GDM1 (cell line): ENCODE results near the gene SLC36A3.
"Not testable (repeated sequence)": the region's sequence is repeated elsewhere in the genome, so short reads cannot be mapped to it uniquely, and the experiment has no call there.

Source experiments
- DNase-seq: peaks from one replicate; lab custom pipeline; 2025; lab: John Stamatoyannopoulos, UW

Gene SLC36A3

DNA sequence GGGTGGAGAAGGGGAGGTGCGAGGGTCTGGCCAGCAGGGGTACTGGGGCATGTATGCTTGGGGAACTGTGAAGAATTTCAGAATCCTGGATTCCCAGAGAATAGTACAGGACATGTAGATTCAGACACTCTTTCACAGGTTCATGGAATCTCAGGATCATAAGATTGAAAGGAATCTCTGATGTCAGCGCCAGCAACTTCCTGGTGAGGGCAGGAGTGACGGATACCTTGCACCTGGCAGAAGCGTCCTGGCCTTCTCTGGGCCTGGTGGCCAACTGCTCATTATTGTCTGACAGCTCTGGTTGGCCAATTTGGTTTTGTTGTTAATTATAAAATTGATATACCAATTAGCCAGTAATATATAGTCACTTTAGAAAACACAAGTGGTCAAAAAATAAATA is 43.6 kb downstream of the SLC36A3 start:
- DNase-seq: no peak

DNA sequence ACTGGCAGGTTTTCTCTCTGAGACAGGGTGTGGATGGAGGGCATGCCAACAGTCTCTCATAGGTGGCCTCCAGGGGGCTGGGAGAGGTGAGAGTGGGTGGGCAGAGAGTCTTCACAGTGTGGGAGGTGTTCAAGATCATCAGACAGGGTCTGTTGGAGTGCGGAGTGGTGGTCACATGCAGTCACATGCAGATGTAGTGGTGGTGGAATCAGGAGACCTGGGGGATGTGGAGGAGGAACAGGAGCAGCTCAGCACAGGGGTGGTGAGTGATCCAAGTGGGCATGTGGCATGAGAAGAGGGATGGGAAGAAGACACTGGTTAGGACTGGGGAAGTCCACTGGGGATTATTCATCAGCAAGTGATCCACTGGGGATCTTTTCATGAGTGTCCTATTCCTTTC is 44.8 kb downstream of the SLC36A3 start:
- DNase-seq: no peak

DNA sequence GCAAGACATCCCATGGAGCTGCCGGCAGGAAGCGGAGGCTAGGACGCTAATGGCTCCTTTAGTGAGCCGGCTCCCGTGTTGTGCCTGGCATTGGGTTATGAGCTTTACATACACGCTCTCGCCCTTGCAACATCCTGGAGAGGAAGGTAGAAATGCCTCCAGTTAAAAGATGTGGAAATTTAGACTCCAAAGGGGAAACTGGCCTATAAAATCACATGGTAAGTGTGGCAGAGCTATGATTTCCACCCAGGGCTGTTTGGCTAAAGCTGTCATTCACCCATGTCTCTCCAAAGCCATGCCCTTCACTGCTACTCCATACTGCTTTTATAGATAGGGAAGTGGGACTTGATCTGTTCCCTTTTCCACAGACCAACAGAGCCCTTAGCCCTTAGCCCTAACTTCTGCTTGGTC is 45.4 kb downstream of the SLC36A3 start:
- DNase-seq: peak; percentile 45

DNA sequence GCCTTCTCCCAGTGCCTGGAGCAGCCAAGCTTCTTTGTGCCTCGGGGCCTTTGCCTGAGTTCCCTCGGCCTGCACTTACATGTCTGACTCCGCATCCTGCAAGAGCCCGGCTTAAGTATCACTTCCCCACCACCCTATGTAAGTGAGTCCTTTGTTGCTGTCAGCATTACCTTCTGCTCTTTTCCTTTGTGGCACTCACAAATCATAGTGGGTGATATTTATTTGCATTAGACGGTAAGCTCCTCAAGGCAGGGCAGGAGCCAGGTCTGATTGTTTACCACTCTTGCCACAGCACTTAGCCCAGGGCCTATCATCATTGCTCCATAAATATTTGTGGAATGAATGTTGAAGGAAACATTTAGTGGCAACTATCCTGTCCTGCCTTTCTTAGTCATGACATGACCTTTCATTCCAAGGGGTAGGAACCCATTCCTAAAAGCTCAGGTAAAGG is 45.8 kb downstream of the SLC36A3 start:
- no peak for DNase-seq

DNA sequence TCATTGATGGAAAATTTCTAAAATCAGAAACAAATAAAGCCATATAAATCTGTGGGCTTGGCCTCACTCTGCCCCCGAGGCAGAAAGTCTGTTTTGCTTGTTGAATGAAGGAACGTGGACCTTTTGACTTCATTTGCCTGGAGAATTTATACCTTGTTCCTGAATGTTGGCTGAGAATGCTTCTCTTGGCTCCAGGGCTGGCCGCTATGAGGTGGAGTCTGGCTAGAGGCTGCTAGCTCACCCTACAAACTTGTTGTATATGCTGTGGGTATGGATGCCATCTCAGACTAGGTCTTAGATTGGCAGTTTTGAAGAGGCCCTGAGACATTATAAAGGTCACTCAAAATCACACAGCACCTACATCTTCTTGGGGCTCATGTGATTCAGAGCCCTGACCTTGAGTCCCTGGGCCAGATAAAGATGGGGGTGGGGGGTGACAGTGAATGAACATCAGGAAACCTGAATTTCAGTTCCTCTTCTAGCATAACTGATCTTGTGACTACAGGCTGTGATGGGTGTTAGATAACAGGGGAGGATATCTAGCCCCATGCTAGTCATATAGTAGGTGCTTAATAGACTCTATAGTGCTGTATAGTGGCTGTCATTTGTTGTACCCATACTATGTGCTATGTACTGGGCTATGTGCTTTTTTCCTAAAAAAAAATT is 47.8 kb downstream of the SLC36A3 start:
- DNase-seq: no peak

DNA sequence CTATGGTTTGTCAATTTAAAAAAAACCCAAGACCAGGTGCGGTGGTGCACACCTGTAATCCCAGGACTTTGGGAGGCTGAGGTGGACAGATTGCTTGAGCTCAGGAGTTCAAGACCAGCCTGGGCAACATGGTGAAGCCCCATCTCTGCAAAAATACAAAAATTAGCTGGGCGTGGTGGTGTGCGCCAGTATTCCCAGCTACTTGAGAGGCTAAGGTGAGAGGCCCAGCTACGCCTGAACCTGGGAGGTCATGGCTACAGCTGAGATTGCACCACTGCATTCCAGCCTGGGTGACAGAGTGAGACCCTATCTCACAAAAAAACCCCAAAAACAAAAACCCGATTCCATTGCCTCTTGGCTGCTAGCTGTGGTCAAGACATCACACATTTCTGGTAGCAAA is 48.6 kb downstream of the SLC36A3 start:
- DNase-seq: not testable (repeated sequence)

DNA sequence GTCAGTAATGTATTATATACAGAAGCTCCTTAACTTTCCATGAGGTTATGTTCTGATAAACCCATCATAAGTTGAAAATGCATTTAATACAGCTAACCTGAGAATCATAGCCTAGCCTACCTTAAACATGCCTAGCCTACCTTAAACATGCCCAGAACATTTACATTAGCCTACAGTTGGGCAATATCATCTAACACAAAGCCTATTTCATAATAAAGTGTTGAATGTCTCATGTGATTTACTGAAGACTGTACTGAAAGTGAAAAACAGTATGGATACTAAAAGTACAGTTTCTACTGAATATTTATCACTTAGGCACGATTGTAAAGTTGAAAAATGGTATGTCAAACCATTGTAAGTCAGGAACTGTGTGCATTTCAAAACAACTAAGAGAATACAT is 49.0 kb downstream of the SLC36A3 start:
- no peak for DNase-seq

DNA sequence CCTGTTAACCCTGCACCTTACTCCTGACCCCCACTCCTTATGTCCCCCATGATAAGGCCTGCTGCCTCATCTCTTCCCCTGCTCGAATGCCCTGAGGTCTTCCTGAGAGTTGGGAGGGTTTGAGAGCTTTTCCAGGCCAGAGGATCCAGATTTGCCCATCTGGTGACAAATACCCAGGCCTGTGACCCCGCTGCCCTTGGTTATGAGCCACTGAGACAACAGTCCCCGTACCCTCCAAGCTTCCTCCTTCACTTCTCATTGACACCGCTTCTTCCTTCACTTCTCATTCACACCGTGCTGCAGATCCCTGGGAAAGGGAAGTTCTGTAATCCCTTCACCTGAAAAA is 50.0 kb downstream of the SLC36A3 start:
- DNase-seq: no peak

DNA sequence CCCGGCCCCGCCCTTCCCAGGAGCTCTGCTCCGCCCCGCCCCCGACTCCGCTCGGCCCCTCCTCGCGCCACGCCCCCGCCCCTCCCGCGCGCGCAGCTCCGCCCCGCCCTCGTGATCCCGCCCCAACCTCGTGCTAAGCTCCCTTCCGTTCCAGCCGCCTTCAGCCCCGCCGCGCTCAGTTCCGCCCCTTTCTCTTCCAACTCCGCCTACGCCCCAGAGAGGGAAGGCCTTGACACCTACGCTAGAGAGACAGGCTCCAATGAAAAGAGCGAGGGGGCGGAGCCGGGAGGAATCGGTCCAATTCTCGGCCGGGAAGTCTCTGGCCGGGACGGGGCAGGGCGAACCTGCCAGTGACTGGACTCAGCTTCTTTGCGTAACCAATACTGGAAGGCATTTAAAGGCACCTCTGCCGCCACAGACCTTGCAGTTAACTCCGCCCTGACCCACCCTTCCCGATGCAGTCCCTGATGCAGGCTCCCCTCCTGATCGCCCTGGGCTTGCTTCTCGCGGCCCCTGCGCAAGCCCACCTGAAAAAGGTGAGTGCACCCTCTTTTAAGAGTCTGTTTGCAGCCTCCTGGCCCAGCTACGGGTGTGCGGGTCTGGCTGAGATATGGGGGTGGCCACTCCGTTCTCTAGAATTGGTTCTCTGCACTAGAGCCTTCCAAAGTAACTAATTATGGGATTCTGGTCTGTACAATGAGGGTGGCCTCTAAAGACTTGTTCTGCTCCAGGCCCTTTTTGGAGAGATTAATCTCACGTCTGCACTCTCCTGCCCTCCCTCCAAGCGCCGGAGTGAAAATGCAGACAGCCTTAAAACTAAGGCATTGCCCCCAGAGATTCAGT is 50.6 kb downstream of the SLC36A3 start, which contains the start of gene GM2A:
TSS of gene GM2A (plus strand) at position 424 of the 843 bp plus-strand sequence. CDS start at position 456, 32 bp downstream.
- DNase-seq: peak; percentile 99

DNA sequence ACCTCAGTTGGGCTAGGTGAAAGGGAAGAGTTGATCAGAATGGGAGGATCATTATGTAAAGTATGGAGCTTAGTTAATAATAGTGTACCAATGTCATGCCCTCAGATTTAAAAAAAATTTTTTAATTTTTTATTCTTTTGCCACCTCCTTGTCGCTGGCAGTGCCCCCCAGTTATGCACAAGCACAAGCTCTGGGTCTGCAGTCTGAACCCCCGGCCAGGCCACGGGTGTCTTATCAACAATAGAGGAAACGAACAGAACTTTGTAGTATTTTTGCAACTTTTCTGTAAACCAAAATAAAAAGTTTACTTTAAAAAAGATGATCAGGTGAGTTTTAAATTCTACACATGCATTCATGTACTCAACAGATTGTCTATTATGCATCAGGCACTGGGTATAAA is 51.9 kb downstream of the SLC36A3 start:
- DNase-seq: no peak

DNA sequence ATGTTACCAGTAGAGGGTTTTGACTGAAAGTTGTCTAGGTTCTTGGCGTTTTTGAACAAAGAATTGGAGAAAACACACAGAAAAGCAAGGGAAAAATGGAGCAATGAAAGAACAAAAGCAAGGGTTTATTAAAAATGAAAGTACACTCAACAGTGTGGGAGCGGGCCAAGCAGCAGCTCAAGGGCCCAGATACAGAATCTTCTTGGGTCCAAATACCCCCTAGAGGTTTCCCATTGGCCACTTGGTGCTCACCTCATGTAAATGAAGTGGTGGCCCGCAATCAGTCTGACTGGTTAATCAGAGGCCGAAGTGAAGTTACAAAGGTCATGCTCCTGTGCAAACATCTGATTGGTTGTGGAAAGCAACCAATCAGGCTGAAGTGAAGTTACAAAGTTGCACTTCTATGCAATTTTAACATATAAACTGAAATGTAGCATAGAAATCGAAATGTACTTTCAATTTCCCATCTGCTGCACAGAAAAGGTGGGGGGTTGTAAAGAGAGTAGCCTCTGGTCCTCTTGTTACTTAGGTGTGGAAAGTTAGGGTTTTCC is 52.5 kb downstream of the SLC36A3 start:
- DNase-seq: no peak

DNA sequence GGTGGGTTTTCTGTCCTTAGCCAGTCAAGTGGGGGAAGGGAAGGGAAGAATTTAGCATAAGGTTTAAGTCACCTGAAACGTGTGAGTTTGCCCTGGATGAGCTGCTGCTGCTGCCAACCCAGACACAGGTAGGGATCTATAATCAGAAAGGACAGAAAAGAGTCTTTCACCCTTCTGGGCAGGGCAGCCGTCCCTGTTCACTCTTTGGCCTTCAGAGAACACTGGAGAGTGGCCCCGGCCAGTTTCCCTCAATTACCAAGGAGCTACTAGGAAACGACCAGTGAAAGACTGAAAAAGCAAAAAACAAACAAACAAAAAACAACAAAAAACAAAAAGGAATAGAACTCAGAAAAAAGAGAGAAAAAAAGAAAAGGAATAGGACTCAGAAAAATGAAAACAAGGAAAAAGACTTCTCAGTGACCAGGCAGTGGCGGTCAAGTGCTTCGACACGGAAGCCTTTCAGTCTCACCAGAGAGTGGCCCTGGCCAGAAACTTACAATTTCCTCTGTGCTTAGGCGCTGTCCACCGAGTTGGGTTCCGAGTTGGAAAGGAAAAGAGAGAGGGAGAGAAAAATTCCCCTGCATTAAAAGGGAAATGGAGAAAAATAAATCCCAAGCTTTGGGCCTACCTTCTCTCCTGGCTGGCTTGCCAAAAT is 53.1 kb downstream of the SLC36A3 start:
- DNase-seq: no peak

DNA sequence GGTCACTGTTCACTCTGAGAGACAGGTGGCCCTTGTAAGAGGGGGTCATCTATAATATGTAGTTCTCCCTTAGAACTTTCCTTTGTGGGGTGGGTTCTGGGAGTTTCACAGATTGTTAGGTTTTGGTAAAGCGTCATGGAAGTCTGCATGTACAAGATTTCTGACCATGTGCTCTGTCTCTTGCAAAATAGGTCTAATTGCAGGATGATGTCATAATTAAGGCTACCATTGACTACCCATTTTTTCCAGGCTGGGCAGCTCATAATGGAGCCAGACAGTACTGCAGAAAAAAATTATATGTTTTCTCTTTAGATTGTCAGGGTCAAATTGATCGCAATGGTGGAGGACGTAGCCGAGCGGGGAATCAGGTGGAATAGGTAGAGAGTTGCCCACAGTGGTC is 54.3 kb downstream of the SLC36A3 start:
- no peak for DNase-seq

DNA sequence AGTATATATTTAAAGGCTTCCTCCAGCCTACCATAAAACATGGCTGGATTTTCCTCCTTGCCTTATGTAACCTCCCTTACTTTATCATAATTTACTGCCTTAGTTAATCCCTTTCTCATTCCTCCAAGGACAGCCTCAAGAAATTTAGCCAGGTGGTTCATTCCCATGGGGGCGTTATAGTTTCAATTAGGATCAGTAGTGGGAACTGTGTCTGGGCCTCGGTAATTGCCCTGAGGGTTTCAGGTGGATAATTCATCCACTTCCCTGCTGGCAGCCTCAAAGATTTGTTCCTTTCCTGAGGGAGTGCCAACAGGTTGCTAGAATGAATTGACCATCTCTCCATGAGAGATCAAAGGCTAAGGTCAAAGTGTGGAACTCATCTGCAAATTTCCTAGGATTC is 54.9 kb downstream of the SLC36A3 start:
- DNase-seq: no peak

DNA sequence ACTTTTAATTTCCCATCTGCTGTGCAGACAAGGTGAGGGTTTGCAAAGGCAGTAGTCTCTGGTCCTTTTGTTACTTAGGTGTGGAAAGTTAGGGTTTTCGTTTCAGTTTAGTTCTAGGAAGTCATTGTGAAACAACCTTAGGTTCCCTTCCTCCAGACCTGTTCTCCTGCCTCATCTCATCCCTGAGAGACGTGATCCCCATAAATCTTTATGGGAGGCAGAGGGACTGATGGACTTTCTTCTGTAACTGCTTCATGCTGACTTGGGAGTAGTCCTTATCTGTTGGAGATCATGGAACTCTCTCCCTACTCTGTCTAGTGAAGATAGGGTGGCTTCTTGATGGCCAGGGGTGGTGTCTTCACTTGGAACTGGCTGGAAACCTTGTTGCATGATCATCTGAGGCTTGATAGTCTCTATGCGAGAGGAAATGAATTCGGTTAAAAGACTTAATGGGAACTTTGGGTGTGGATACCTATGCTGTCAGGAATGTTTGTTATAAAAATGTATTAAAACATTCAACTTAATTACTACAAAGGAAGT is 57.8 kb downstream of the SLC36A3 start:
- no peak for DNase-seq

DNA sequence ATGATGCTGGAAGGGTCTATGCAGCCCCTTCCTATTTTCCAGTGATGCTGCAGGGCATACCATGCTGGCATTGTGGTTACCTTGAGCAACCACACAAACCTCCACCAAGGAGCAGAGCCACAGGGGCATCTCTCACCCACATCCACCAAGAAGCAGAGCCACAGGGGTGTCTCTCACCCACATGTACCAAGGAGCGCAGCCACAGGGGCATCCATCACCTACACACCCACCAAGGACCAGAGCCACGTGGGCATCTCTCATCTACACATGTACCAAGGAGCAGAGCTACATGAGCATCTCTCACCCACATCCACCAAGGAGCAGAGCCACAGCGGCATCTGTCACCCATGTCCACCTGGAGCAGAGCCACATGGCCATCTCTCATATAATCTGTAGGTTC is 59.4 kb downstream of the SLC36A3 start:
- no peak for DNase-seq

DNA sequence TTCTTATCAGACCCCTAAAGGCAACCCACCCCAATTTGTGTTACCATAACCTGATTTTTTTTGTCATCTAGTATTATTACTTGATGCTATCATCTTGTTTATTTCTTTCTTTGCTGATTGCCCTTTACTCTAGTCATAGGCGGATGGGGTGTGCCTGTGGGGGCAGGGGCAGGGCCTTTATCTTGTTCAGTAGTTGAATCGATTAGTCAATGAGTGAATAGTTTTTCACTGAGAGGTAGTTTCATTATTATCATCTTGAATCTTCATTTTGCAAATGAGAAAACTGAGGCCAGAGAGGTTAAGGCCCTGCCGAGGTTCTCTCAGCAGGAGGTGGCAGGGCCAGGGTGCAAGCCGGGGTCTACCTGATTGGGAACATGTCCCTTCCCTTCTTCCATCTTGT is 60.0 kb downstream of the SLC36A3 start:
- no peak for DNase-seq

DNA sequence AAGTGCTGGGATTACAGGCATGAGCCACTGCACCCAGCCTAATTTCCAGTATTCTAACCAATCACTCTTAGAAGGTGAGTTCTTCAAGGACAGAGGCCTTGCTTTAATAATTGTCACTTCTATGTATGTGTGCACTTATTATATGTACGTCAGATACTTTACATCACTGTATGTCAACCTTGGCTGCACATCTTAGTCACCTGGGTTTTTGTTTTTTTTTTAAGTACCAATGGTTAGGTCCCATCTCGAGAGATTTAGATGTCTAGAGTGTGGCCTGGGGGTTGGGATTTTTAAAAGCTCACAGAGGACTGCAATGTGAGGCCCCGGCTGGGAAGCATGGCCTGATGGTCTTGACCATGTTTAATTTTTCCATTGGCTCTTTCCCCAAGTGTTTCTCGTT is 60.4 kb downstream of the SLC36A3 start:
- DNase-seq: no peak

DNA sequence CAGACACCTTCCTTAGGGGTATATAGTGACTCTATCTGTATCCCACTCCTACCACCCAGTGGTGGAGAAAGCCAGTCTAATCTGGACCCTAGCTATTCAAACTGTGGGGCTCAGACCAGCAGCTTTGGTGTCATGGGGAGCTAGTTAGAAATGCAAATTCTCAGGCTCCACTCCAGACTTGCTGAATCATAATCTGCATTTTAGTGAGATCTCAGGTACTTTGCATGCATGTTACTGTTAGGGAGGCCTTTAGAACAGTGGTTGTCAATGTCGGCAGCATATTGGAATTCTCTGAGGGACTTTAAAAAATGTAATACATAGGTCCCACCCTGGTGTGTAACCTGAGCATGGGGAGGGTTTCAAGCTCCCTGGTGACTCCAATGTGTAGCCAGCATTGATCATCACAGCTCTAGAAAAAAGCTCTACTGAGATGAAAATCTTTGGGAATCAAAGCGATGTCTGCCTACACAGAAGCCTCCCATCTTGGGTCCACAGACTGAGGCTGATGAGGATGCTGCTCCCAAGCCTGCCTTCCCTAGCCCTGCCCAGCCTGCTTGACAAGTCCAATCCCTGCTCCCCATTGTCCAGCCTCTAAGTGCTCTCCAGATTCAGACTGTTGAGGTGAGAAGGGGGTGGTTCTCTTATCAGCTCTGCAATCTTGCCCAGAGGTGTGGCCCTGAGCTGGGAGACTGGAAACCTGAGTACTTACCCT is 62.5 kb downstream of the SLC36A3 start:
- no peak for DNase-seq

DNA sequence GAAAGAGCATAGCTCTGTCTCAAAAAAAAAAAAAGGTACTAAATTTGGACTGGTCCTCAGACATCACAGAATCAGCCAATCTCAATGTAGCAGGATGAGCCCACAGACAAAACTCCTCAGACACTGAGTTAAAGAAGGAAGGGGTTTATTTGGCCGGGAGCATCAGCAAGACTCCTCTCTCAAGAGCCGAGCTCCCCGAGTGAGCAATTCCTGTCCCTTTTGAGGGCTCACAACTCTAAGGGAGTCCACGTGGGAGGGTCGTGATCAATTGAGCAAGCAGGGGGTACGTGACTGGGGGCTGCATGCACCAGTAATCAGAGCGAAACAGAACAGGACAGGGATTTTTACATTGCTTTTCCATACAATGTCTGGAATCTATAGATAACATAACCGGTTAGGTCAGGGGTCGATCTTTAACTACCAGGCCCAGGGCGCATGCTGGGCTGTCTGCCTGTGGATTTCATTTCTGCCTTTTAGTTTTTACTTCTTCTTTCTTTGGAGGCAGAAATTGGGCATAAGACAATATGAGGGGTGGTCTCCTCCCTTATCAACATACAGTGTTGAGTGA is 63.2 kb downstream of the SLC36A3 start:
- not testable (repeated sequence) for DNase-seq

DNA sequence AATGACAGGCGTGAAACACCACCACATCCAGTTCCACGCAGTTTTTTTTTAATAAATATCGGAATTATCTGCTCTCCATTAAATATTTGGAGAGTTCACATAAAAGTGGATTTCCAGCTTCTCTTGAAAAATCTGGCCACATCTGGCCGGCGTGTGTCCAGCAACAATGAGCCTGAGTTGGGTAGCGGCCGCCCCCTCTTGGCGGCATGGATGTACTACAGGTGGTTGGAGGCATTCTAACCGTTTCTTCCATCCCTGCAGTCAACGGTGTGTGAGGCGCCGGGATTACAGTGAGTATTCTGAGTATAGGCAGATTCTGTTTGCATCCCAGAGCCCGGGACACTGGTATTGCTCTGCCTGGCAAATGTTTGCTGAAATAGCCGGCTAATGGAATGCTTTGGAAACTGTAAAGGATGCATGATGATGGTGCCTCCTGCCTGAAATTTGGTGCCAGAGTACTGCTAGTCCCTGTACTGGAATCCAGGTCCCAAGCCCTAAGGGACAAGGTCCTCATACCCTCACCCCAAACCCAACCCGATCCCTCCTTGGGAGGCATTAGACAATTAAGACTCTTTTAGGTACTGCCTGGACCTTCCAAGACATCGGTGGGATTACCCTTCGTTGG is 64.2 kb downstream of the SLC36A3 start:
- no peak for DNase-seq
